ENCODE results near the gene GSE1.

The GSE1 gene

GRCh38 chr16:85611444-85612190, 1.5 kb upstream of the GSE1 start:
- H3K9me2 ChIP-seq (replicated peaks; ENCODE audit: control insufficient read depth, low read length) = no peaks in the 10 kb centered on the region
- peaks cover 5% of the 10 kb centered on the region; the same call in 1 of the 2 replicates for H3K27me3 ChIP-seq (ENCODE audit: control insufficient read depth, low read length)
- H3K79me2 ChIP-seq (ENCODE audit: control insufficient read depth, low read length) = peaks cover 24% of the 10 kb centered on the region
- H3K4me3 ChIP-seq (ENCODE audit: low read length) = peak overlapping the region; percentile 80
- H3K4me1 ChIP-seq (ENCODE audit: control insufficient read depth, low read length) = peaks cover 69% of the 10 kb centered on the region
- H4K20me1 ChIP-seq (ENCODE audit: control insufficient read depth, insufficient read depth, low read depth, low read length) = peaks cover 25% of the 10 kb centered on the region
- no peak for TF ChIP-seq CTCF (IDR thresholded peaks at IDR 0.05; ENCODE audit: low read depth, low read length, poor library complexity, severe bottlenecking)
- no peak for TF ChIP-seq EZH2phosphoT487 (IDR thresholded peaks at IDR 0.05; ENCODE audit: borderline replicate concordance, low read length)
- H3K9me3 ChIP-seq (ENCODE audit: control insufficient read depth, insufficient read depth, low read length) = no peaks in the 10 kb centered on the region
- peak overlapping the region; percentile 86 for H3K4me2 ChIP-seq (ENCODE audit: low read length)
- peaks cover 13% of the 10 kb centered on the region for H3F3A ChIP-seq (ENCODE audit: control insufficient read depth, insufficient read depth)
- H3K36me3 ChIP-seq (ENCODE audit: control insufficient read depth, low read length) = no peaks in the 10 kb centered on the region
- H3K27ac ChIP-seq (ENCODE audit: low read depth, low read length) = peak overlapping the region; percentile 64

DNA sequence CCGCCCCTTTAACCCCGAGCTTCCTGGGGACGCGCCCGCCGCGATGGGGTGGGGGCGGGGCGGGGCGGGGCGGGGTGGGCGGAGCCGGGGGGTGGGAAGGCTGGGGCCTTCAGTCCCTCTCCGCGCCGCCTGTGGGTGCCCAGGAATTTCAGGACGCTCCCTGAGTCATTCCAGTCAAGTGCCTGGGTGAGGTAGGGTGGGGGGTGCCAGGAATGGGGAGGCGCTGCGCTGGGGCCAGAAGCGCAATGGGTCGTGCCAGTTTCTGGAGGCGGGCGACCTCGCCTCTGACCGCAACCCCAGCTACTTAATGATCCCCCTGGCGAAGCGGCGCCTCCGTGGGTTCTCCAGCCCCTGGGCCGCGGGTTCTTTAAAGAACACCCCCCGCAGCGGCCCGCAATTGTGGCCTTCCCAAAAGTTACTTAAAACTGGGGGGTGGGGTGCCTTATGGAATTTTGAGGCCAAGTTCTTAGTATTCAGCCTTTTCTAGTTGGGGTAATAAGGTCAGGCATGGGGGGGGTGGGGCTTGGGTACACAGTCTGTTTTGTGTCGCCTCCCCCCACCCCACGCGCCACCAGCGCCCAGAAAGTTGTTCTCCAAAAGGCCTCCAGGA, 826 bp upstream of the GSE1 start:
- H3K27ac ChIP-seq (ENCODE audit: low read depth, low read length) = peak overlapping the region; percentile 83
- H3K4me1 ChIP-seq (ENCODE audit: control insufficient read depth, low read length) = peaks cover 69% of the 10 kb centered on the region

GRCh38 chr16:85613604-85614337, 649 bp downstream of the GSE1 start:
- Histone ChIP-seq H3K79me2 (ENCODE audit: control insufficient read depth, low read length) (peaks cover 45% of the 10 kb centered on the region), H3F3A (ENCODE audit: control insufficient read depth, insufficient read depth) (peaks cover 10% of the 10 kb centered on the region), H3K4me3 (ENCODE audit: low read length) (peak overlapping the region; percentile 80), H3K27ac (ENCODE audit: low read depth, low read length) (peak overlapping the region; percentile 83), H3K27me3 (ENCODE audit: control insufficient read depth, low read length) (no peaks in the 10 kb centered on the region; the same call in 1 of the 2 replicates), H3K4me2 (ENCODE audit: low read length) (peak overlapping the region; percentile 86), H3K9me3 (ENCODE audit: control insufficient read depth, insufficient read depth, low read length) (no peaks in the 10 kb centered on the region), H3K4me1 (ENCODE audit: control insufficient read depth, low read length) (peaks cover 57% of the 10 kb centered on the region), H3K9me2 (replicated peaks; ENCODE audit: control insufficient read depth, low read length) (no peaks in the 10 kb centered on the region), H3K36me3 (ENCODE audit: control insufficient read depth, low read length) (peaks cover 16% of the 10 kb centered on the region), H4K20me1 (ENCODE audit: control insufficient read depth, insufficient read depth, low read depth, low read length) (peaks cover 34% of the 10 kb centered on the region)
- TF ChIP-seq EZH2phosphoT487 (IDR thresholded peaks at IDR 0.05; ENCODE audit: borderline replicate concordance, low read length) (no peak), CTCF (IDR thresholded peaks at IDR 0.05; ENCODE audit: low read depth, low read length, poor library complexity, severe bottlenecking) (no peak)

More for the DNA sequence above, 826 bp upstream of the GSE1 start:
- peaks cover 30% of the 10 kb centered on the region for H3K79me2 ChIP-seq (ENCODE audit: control insufficient read depth, low read length)
- no peaks in the 10 kb centered on the region for H3K9me2 ChIP-seq (replicated peaks; ENCODE audit: control insufficient read depth, low read length)
- H4K20me1 ChIP-seq (ENCODE audit: control insufficient read depth, insufficient read depth, low read depth, low read length) = peaks cover 30% of the 10 kb centered on the region
- H3K27me3 ChIP-seq (ENCODE audit: control insufficient read depth, low read length) = peaks cover 5% of the 10 kb centered on the region; the same call in 1 of the 2 replicates
- peaks cover 4% of the 10 kb centered on the region for H3K36me3 ChIP-seq (ENCODE audit: control insufficient read depth, low read length)
- H3K4me3 ChIP-seq (ENCODE audit: low read length) = peak overlapping the region; percentile 80
- H3F3A ChIP-seq (ENCODE audit: control insufficient read depth, insufficient read depth) = peaks cover 13% of the 10 kb centered on the region
- no peaks in the 10 kb centered on the region for H3K9me3 ChIP-seq (ENCODE audit: control insufficient read depth, insufficient read depth, low read length)
- TF ChIP-seq EZH2phosphoT487 (IDR thresholded peaks at IDR 0.05; ENCODE audit: borderline replicate concordance, low read length) (no peak), CTCF (IDR thresholded peaks at IDR 0.05; ENCODE audit: low read depth, low read length, poor library complexity, severe bottlenecking) (no peak)
- peak overlapping the region; percentile 86 for H3K4me2 ChIP-seq (ENCODE audit: low read length)

All from DOHH2 (cell line).